Effector memory CD4-positive, alpha-beta T cell (primary cell): ENCODE measurements around the gene CSF2RB.

ENCODE experiments used
- DNase-seq, 3 donors: peaks; one replicate each; pipeline ENCODE4 v3.0.0-alpha.2; 2020
- H3K27ac ChIP-seq: 2 replicates; pipeline ENCODE4 v1.7.0; 2013; ENCODE audit warnings: mild to moderate bottlenecking, low read length, moderate library complexity; ENCODE audit not compliant: insufficient read depth, poor library complexity, severe bottlenecking
- H3K27me3 ChIP-seq: replicated peaks from 2 replicates; pipeline ENCODE4 v1.7.0; 2013; ENCODE audit warnings: mild to moderate bottlenecking, low read length; ENCODE audit not compliant: insufficient read depth, control insufficient read depth, poor library complexity, severe bottlenecking
- H3K36me3 ChIP-seq: 2 replicates; pipeline ENCODE4 v1.7.0; 2013; ENCODE audit warnings: mild to moderate bottlenecking, low read length, moderate library complexity; ENCODE audit not compliant: control insufficient read depth, insufficient read depth
- H3K4me1 ChIP-seq: 2 replicates; pipeline ENCODE4 v1.7.0; 2013; ENCODE audit warnings: low read length, mild to moderate bottlenecking; ENCODE audit not compliant: control insufficient read depth, insufficient read depth, poor library complexity, severe bottlenecking
- H3K4me3 ChIP-seq: 2 replicates; pipeline ENCODE4 v1.7.0; 2013; ENCODE audit warnings: low read length, low read depth, mild to moderate bottlenecking; ENCODE audit not compliant: insufficient read depth, poor library complexity, severe bottlenecking
- H3K9me3 ChIP-seq: 2 replicates; pipeline ENCODE4 v1.7.0; 2013; ENCODE audit warnings: mild to moderate bottlenecking, low read length, moderate library complexity; ENCODE audit not compliant: control insufficient read depth

The CSF2RB gene

DNA sequence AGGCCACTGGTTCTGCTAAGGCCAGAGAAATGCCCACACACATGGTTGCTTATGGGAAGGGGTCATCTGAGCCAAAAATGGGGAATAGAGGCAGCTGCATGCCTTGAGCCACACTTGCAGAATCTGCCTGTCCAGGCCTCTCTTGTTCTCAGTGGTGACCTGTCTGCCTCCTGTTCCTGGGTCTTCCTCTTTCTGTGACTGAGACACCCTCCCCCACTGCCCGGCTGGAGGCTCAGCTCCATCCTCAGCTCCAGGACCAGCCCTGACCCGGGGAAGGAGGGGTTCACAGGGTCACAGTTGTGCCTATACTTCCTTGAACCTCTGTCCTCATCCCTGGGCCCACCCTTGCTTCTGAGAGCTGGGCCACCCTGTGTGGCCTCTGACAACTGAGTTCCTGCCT is 52.3 kb downstream of the CSF2RB start:
- H3K9me3 ChIP-seq = no peaks in the 10 kb centered on the region
- no peaks in the 10 kb centered on the region for H3K27me3 ChIP-seq
- no peak for DNase-seq
- no peak overlapping the region for H3K4me3 ChIP-seq
- no peaks in the 10 kb centered on the region for H3K4me1 ChIP-seq
- no peak overlapping the region for H3K27ac ChIP-seq
- H3K36me3 ChIP-seq = no peaks in the 10 kb centered on the region

DNA sequence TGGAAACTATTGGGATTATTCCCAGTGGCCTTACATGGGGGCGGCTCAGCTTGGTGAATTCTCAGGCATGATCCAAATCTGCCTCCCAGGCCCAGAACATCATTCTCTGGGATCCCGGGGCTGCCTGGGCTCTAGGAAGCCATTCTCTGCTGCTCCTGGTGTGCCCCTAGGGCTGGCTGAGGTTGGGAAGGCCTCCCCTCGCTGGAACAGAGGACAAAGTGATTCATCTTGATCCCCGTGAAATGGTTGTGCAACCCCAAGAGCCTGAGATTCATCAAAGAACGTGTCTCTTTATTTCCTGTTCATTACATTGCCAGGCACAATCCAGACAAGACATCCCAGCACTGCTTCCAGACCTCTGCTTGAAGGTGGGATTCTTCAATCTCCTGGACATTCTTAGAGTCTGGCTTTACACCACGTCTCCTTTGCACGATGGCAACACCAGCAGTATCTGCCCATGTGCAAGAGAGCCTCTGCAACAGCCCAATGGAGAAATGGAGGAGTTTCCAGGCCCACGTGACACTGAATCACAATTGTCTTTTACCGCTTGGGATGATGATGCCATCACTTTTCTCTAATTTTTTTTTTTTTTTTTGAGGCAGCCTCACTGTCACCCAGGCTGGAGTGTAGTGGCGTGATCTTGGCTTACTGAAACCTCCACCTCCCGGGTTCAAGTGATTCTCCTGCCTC is 53.6 kb downstream of the CSF2RB start:
- Histone ChIP-seq H3K4me3 (no peak overlapping the region), H3K9me3 (no peaks in the 10 kb centered on the region), H3K27me3 (no peaks in the 10 kb centered on the region), H3K36me3 (no peaks in the 10 kb centered on the region), H3K27ac (no peak overlapping the region), H3K4me1 (no peaks in the 10 kb centered on the region)
- no peak for DNase-seq

DNA sequence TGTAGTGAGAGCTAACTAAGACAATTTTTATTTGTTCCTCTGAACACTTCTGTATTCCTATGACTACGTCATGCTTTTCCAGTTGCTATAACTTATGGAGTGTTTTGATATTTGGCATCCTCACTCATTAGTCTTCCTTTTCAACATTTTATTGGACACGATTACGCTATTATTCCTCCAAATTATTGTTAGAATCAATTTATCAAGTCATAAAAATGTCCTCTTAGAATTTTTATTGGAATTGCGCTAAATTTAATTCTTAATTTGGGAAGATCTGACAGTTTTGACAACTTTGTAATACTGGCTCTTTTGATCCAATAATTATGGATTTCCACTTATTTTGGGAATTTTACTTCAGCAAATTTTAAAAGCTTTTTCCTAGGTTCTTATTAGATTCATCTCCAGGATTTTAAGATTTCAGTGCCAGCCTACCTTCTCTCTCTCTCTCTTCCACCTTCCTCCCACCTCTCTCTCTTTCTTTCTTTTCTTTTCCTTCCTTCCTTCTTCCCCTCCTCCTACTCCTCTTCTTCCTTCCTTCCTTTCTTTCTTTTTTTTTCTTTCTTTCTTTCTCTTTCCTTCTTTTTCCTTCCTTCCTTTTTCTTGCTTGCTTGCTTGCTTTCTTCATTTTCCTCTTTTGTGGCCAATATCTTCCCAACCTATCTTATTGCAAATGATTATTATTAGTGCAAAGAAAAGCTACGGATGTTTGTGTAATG is 55.0 kb downstream of the CSF2RB start:
- Histone ChIP-seq H3K9me3 (no peaks in the 10 kb centered on the region), H3K27me3 (no peaks in the 10 kb centered on the region), H3K4me1 (no peaks in the 10 kb centered on the region), H3K27ac (no peak overlapping the region), H3K36me3 (no peaks in the 10 kb centered on the region), H3K4me3 (no peak overlapping the region)
- no peak for DNase-seq

DNA sequence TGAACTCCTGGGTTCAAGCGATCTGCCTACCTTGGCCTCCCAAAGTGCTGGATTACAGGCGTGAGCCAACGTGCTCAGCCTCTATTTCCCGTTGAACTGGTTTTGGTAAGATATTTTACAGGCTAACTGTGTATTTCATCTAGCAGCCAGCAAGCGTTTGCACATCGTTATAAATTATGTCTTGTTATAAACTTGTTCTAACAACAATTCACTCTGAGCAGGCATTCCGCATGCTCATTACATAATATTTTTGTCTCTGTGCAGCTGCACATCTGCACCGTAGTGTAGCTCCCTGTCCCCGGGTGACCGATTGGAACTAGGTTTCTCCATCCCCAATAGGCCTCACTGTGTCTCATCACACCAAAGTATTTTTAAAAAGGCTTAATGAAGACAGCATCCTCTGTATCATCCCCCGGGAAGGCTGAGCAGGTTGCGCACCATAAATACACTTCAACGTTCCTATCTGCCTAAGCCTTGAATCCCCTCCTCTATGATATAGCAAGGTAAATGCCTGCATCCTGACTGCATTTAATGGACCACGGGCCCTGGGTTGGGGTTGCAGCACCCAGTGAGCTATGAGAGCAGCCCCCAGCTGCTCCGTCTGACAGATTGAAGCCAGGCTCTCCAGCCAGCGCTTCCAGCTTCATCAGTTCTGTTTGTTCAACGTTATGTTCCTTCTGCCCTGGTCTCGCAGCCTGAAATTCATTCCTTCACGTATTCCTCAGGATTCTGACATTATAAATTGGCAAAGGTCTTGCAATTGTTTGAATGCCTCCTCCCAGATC is 58.1 kb downstream of the CSF2RB start:
- H3K27me3 ChIP-seq = no peaks in the 10 kb centered on the region
- DNase-seq = no peak
- H3K27ac ChIP-seq = no peak overlapping the region
- H3K4me3 ChIP-seq = no peak overlapping the region
- H3K9me3 ChIP-seq = no peaks in the 10 kb centered on the region
- no peaks in the 10 kb centered on the region for H3K36me3 ChIP-seq
- no peaks in the 10 kb centered on the region for H3K4me1 ChIP-seq

DNA sequence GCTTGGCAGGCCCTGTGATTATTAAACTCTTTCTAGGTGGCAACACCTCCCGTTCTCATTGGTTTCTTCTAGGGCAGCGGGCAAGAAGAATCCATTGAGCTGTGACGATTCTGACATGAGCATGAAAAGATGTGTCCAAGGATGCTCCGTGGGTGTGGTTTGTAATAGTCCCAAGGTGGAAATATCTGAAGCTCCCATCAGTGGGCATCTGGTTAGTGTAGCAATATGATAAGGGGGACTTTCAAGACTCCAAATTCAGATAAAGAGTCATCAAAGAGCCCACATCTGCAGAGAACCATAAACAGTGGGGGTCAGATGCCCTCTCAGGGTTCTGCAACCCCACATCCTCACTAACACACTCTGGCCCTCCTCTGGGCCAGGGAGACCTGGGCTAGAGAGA is 63.2 kb downstream of the CSF2RB start:
- no peak for DNase-seq
- Histone ChIP-seq H3K4me1 (peaks cover 4% of the 10 kb centered on the region), H3K4me3 (no peak overlapping the region), H3K9me3 (no peaks in the 10 kb centered on the region), H3K36me3 (no peaks in the 10 kb centered on the region), H3K27ac (no peak overlapping the region), H3K27me3 (no peaks in the 10 kb centered on the region)

DNA sequence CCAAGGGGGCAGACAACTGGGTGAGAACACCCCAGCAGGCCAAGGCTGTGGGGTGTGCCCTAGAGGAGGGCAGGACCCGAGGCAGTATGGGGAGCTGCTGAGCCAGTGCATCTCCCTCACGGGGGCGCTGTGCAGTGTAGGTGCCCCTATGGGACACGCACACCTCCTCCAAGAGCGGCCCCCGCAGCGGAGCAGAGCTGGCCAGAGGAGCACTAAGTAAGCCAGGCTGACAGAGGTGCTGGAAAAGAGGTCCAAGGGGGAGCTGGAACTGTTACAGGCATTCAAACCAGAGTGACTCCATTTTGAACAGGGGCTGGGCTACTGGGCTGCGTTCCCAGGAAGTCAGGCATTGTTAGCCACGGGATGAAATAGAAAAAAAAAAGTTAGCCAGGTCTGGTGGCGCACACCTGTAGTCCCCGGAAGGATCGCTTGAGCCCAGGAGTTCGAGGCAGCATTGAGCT is 64.0 kb downstream of the CSF2RB start:
- Histone ChIP-seq H3K27ac (peak overlapping the region; percentile 60), H3K4me1 (peaks cover 4% of the 10 kb centered on the region)

DNA sequence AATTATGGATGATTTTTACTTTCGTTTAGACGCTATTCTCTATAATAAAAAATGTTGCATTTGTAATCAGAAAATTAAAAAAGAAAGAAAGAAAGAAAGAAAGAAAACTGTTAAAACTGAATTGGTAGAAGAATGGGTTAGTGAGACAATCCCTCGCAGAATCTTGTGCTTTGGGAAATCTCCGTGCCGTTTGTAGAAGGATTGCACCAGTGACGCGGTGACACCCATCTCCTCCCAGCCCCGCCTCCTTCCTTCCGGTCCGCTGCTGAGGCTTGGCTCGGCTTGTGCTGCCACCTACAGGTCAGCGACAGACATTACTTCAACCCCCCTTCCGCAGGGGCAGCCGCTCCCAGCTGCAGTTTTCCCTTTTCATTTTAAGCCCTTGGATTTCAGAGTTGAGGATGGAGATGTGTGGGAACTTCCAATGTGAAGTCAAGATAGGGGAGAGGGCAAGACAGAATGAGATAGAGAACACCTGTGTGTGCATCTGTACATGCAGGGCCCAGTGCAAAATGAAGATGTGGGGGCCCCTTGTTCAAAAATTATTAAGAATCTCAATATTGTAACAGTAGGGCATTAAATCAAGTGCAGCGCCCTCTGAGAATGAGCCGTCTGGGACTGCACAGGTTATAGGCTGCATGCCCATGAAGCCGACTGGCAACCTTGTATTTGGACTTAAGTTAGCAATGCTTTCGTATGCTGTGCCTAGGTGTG is 64.7 kb downstream of the CSF2RB start:
- peak; percentile 76 to 86 (median 79) for DNase-seq
- H3K27me3 ChIP-seq = no peaks in the 10 kb centered on the region
- H3K27ac ChIP-seq = peak overlapping the region; percentile 60
- H3K36me3 ChIP-seq = no peaks in the 10 kb centered on the region
- peaks cover 4% of the 10 kb centered on the region for H3K4me1 ChIP-seq
- peak overlapping the region; percentile 67 for H3K4me3 ChIP-seq
- H3K9me3 ChIP-seq = no peaks in the 10 kb centered on the region

More for the DNA sequence above, 64.0 kb downstream of the CSF2RB start:
- Histone ChIP-seq H3K36me3 (no peaks in the 10 kb centered on the region), H3K4me3 (peak overlapping the region; percentile 67), H3K9me3 (no peaks in the 10 kb centered on the region), H3K27me3 (no peaks in the 10 kb centered on the region)
- peak; percentile 49 to 64 (median 57) for DNase-seq

DNA sequence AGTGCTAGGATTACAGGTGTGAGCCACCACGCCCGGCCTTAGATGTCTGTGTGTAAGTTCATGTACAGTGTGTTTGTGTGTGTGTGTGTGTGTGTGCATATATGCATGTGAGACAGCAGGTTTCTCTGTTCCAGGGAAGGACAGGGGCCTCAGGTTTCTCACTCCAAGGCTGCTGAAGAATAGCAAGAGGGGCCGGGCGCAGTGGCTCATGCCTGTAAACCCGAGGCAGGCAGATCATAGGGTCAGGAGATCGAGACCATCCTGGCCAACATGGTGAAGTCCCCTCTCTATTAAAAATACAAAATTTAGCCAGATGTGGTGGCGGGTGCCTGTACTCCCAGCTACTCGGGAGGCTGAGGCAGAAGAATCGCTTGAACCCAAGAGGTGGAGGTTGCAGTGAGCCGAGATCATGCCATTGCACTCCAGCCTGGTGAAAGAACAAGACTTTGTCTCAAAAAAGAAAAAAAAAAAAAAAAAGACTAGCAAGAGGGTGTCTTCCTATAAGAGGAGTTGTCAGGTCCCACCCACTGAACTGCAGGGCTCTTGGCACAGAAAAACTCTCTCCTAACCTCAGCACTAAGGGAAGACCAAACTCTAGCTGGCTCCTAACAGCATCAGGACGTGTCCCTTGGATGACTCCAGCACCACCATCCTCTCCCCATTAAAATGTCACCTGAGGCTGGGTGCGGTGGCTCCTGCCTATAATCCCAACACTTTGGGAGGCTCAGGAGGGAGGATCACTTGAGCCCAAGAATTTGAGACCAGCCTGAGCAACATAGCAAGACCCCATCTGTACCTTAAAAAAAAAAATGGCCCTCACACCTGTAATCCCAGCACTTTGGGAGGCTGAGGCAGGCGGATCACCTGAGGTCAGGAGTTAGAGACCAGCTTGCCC is 65.8 kb downstream of the CSF2RB start:
- no peak for DNase-seq
- Histone ChIP-seq H3K27me3 (peaks cover 2% of the 10 kb centered on the region), H3K9me3 (no peaks in the 10 kb centered on the region), H3K4me3 (no peak overlapping the region), H3K27ac (no peak overlapping the region), H3K4me1 (peaks cover 4% of the 10 kb centered on the region), H3K36me3 (no peaks in the 10 kb centered on the region)

DNA sequence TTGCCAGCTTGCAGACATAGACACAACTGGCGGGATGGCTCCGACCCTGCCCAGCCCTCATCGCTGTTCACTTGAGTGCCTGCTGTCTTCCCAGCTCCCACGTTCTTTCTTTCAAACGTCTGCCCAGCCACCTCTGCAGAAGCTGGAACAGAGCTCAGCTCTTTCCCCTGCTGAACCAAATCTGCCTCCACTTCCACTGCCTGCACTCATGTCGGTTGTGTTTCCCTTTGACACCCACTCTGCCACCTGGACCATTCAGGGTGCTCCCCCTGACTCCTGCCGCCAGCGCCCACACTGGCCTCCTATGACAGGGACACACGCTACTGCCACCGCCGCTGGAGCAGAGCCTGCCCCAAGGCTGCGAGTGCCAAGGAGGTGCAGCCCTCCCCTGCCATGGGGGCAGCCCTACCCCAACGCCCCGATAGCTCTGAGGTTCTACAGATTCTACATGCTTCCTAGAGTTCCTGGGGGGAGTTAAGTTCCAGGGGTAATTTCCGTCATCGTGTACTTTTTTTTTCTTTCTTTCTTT is 67.9 kb downstream of the CSF2RB start:
- Histone ChIP-seq H3K9me3 (peaks cover 4% of the 10 kb centered on the region), H3K4me1 (peaks cover 4% of the 10 kb centered on the region), H3K27me3 (peaks cover 2% of the 10 kb centered on the region), H3K36me3 (no peaks in the 10 kb centered on the region), H3K27ac (no peak overlapping the region), H3K4me3 (no peak overlapping the region)
- DNase-seq = no peak
